GM23338 (cell line): ENCODE results near the gene NELFA. TPM values are rescaled to one million over a fixed set of nuclear protein-coding genes. Genes with fewer than 3 reads are reported as not detected.

Experiments used
- ATAC-seq: fragments of 200-7000 bp; cut with Tn5 transposase; 3 replicates; pipeline ENCODE4 v1.9.1; 2020
- DNase-seq: peaks from one replicate; pipeline ENCODE4 v3.0.0-alpha.2; 2015; ENCODE audit warnings: low spot score
- H2AFZ ChIP-seq: fragments of 200-600 bp; sonication (generic); 2 replicates; pipeline ENCODE4 v1.8.0; 2016; ENCODE audit warnings: antibody characterized with exemption, mild to moderate bottlenecking, moderate library complexity
- H3F3A ChIP-seq: fragments of 200-600 bp; sonication (generic); replicated peaks from 2 replicates; pipeline ENCODE4 v1.8.0; 2017; ENCODE audit warnings: antibody characterized with exemption, mixed run types, low read depth
- H3K27ac ChIP-seq: fragments of 200-600 bp; sonication (generic); 2 replicates; pipeline ENCODE4 v1.6.1; 2016; ENCODE audit warnings: low read depth
- H3K27me3 ChIP-seq: fragments of 200-600 bp; sonication (generic); 2 replicates; pipeline ENCODE4 v1.8.0; 2016; ENCODE audit warnings: mild to moderate bottlenecking, mixed run types, moderate library complexity; ENCODE audit not compliant: insufficient read depth
- H3K36me3 ChIP-seq: fragments of 200-600 bp; sonication (generic); 2 replicates; pipeline ENCODE4 v1.8.0; 2016; ENCODE audit warnings: mild to moderate bottlenecking; ENCODE audit not compliant: insufficient read depth
- H3K4me1 ChIP-seq: fragments of 200-600 bp; sonication (generic); 2 replicates; pipeline ENCODE4 v1.8.0; 2016; ENCODE audit warnings: mild to moderate bottlenecking, moderate library complexity; ENCODE audit not compliant: insufficient read depth
- H3K4me2 ChIP-seq: fragments of 200-600 bp; sonication (generic); 2 replicates; pipeline ENCODE4 v1.7.1; 2017; ENCODE audit warnings: mixed run types
- H3K4me3 ChIP-seq: fragments of 200-600 bp; sonication (generic); 2 replicates; pipeline ENCODE4 v1.6.1; 2016; ENCODE audit warnings: mixed run types
- H3K79me2 ChIP-seq: fragments of 200-600 bp; sonication (generic); replicated peaks from 2 replicates; pipeline ENCODE4 v1.8.0; 2017; ENCODE audit warnings: mild to moderate bottlenecking; ENCODE audit not compliant: insufficient read depth
- H3K9me2 ChIP-seq: fragments of 200-600 bp; sonication (generic); 2 replicates; pipeline ENCODE4 v1.8.0; 2017; ENCODE audit not compliant: insufficient read depth
- H4K20me1 ChIP-seq: fragments of 200-600 bp; sonication (generic); replicated peaks from 2 replicates; pipeline ENCODE4 v1.8.0; 2017; ENCODE audit warnings: mild to moderate bottlenecking; ENCODE audit not compliant: insufficient read depth
- H3K27ac Mint-ChIP-seq: 2 replicates; pipeline ENCODE4 v1.8.0; 2020; ENCODE audit warnings: inconsistent platforms, mild to moderate bottlenecking, moderate library complexity, mixed read lengths
- H3K27me3 Mint-ChIP-seq: 3 replicates; pipeline ENCODE4 v1.8.0; 2022; ENCODE audit warnings: low read depth, mild to moderate bottlenecking, moderate library complexity, mixed read lengths, inconsistent platforms; ENCODE audit not compliant: insufficient read depth, poor library complexity
- H3K36me3 Mint-ChIP-seq: 3 replicates; pipeline ENCODE4 v1.8.0; 2021; ENCODE audit warnings: low read depth, mild to moderate bottlenecking, inconsistent platforms, moderate library complexity, mixed read lengths
- H3K4me1 Mint-ChIP-seq: 3 replicates; pipeline ENCODE4 v1.8.0; 2020; ENCODE audit warnings: mild to moderate bottlenecking, inconsistent platforms, mixed read lengths
- H3K4me3 Mint-ChIP-seq: 3 replicates; pipeline ENCODE4 v1.8.0; 2021; ENCODE audit warnings: moderate library complexity, mild to moderate bottlenecking, inconsistent platforms, mixed read lengths
- H3K9me3 Mint-ChIP-seq: 3 replicates; pipeline ENCODE4 v1.8.0; 2020; ENCODE audit warnings: moderate library complexity, mild to moderate bottlenecking, inconsistent platforms, mixed read lengths
- CREB1 ChIP-seq: fragments of 250-450 bp; sonication (Bioruptor Pico); IDR thresholded peaks from 2 replicates; pipeline ENCODE4 v1.5.0; 2020; ENCODE audit warnings: low read depth, mild to moderate bottlenecking, moderate library complexity
- CTCF ChIP-seq, 2 experiments: fragments of 200-600 bp in 1 of 2; sonication (generic) in 1 of 2; conservative IDR thresholded peaks; 2 replicates each; pipeline versions ENCODE4 v1.5.1 to v1.6.1; 2016 to 2017; ENCODE audit warnings: antibody characterized with exemption in 2 of 2, low read depth in 2 of 2, mild to moderate bottlenecking in 2 of 2, moderate library complexity in 1 of 2
- ETS1 ChIP-seq: IDR thresholded peaks from 2 replicates; pipeline ENCODE4 v1.6.1; 2016; ENCODE audit warnings: antibody characterized with exemption
- EZH2 ChIP-seq: fragments of 200-600 bp; sonication (generic); IDR thresholded peaks from one replicate; pipeline ENCODE4 v1.8.0; 2017; ENCODE audit warnings: antibody characterized with exemption, mild to moderate bottlenecking, low read depth; ENCODE audit not compliant: unreplicated experiment
- EZH2phosphoT487 ChIP-seq: fragments of 200-600 bp; sonication (generic); IDR thresholded peaks from one replicate; pipeline ENCODE4 v1.8.1; 2018; ENCODE audit warnings: antibody characterized with exemption; ENCODE audit not compliant: unreplicated experiment
- JUNB ChIP-seq: IDR thresholded peaks from one replicate; pipeline ENCODE4 v1.6.1; 2016; ENCODE audit warnings: antibody characterized with exemption; ENCODE audit not compliant: unreplicated experiment
- NANOG ChIP-seq: IDR thresholded peaks from 2 replicates; pipeline ENCODE4 v1.6.1; 2016; ENCODE audit warnings: antibody characterized with exemption, borderline replicate concordance
- POLR2AphosphoS5 ChIP-seq: IDR thresholded peaks from 2 replicates; pipeline ENCODE4 v1.6.1; 2016; ENCODE audit warnings: antibody characterized with exemption, low read depth
- REST ChIP-seq: IDR thresholded peaks from one replicate; pipeline ENCODE4 v1.6.1; 2018; ENCODE audit warnings: antibody characterized with exemption; ENCODE audit not compliant: unreplicated experiment
- STAT1 ChIP-seq: IDR thresholded peaks from one replicate; pipeline ENCODE4 v1.6.1; 2016; ENCODE audit warnings: antibody characterized with exemption; ENCODE audit not compliant: unreplicated experiment
- ZNF114 ChIP-seq: fragments of 250-450 bp; sonication (Bioruptor Pico); IDR thresholded peaks from 2 replicates; pipeline ENCODE4 v1.5.0; 2020; ENCODE audit warnings: mild to moderate bottlenecking, moderate library complexity
- ZNF331 ChIP-seq: fragments of 250-450 bp; sonication (Bioruptor Pico); IDR thresholded peaks from 2 replicates; pipeline ENCODE4 v1.5.0; 2020; ENCODE audit warnings: low read depth, mild to moderate bottlenecking, moderate library complexity
- ZNF462 ChIP-seq: fragments of 250-450 bp; sonication (Bioruptor Pico); IDR thresholded peaks from 2 replicates; pipeline ENCODE4 v1.5.0; 2020; ENCODE audit warnings: mild to moderate bottlenecking, moderate library complexity
- polyA plus RNA-seq: library from polyadenylated mRNA; unstranded; fragments of >200 nt; fragmentation: Nextera tagmentation; extraction: Ambion mirVana; gene quantifications from 2 replicates; pipeline ENCODE4 v1.2.1, GENCODE V29; 2016
- total RNA-seq: library from RNA; depleted of rRNA; stranded (reverse); fragments of >200 nt; shearing (Covaris generic); gene quantifications from 2 replicates; pipeline ENCODE4 v1.2.3, GENCODE V29; 2014

Gene NELFA
- total and polyA plus RNA-seq, 2 experiments from 2014 or later, result 62.8 to 63.3 TPM

GRCh38 chr4:2047031-2047660, 38.4 kb upstream of the NELFA start:
- Mint-ChIP-seq H3K4me3 (no peak overlapping the region), H3K4me1 (peaks cover 10% of the 10 kb centered on the region), H3K27me3 (peaks cover 7% of the 10 kb centered on the region), H3K27ac (no peak overlapping the region), H3K36me3 (no peaks in the 10 kb centered on the region), H3K9me3 (no peaks in the 10 kb centered on the region)
- Histone ChIP-seq H2AFZ (peak overlapping the region; percentile 43; the same call in 1 of the 2 replicates), H3K9me2 (no peaks in the 10 kb centered on the region), H3K36me3 (no peaks in the 10 kb centered on the region), H3K27me3 (peaks cover 50% of the 10 kb centered on the region), H3K4me1 (peaks cover 9% of the 10 kb centered on the region; the same call in 1 of the 2 replicates), H3K4me2 (peak overlapping the region; percentile 65; the same call in 1 of the 2 replicates), H4K20me1 (no peaks in the 10 kb centered on the region; the same call in 1 of the 2 replicates), H3K27ac (no peak overlapping the region), H3K4me3 (peak overlapping the region; percentile 42; the same call in 1 of the 2 replicates), H3F3A (no peaks in the 10 kb centered on the region), H3K79me2 (no peaks in the 10 kb centered on the region)
- TF ChIP-seq CTCF (conservative IDR thresholded peaks at IDR 0.05; ENCODE audit: low read depth in 2 of 2) (no peak), REST (no peak), NANOG (no peak), ZNF331 (CRISPR knock-in tag) (no peak), EZH2 (no peak), ETS1 (no peak), POLR2AphosphoS5 (no peak), JUNB (no peak), ZNF114 (CRISPR knock-in tag) (no peak), ZNF462 (CRISPR knock-in tag) (no peak), STAT1 (no peak), EZH2phosphoT487 (no peak), CREB1 (CRISPR knock-in tag) (no peak)
- no peak for DNase-seq
- peak; percentile 30 for ATAC-seq
